ENCODE measurements around the gene DDIAS. TPM values are rescaled to one million over a fixed set of nuclear protein-coding genes. Genes with fewer than 3 reads are reported as not detected.

The DDIAS gene
- total and polyA plus RNA-seq, 10 donors: 1.5 to 11.1 (median 7.3) TPM

DNA sequence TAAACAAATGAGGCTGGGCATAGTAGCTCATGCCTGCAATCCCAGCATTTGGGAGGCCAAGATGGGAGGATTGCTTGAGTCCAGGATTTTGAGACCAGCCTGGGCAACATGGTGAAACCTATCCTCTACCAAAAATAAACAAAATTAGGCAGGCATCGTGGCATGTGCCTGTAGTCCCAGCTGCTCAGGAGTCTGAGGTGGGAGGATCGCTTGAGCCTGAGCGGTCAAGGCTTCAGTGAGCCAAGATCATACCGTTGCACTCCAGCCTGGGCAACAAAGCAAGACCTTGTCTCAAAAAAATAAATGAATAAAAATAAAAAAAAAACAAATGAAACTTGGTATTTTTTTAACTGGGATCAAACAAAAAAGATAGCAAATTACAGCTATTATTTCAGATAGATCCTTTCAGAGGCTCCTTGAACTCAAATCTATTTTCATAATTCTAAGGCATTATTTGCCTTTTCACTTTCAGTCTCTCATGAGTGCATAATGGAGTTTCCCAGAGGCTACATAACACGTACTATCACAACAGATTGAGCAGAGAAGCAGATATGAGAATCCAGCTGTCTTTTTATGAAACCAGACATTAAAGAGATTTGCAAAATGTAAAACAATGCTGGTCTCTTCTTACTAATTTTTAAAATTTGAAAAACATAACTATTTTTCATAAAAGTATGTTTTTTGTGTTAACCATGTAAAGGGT is 23.1 kb downstream of the DDIAS start:
- Histone ChIP-seq H3K4me1 (peaks cover 5 to 59% (median 26%) of the 10 kb centered on the region in 6 donors), H3K27ac (peak overlapping the region in 3 of 8 donors; percentile 24 to 92 (median 50)), H3K27me3 (replicated peaks in 1 of 7) (no peaks in the 10 kb centered on the region), H3K4me3 (no peak overlapping the region), H3K36me3 (peaks cover 0 to 9% (median 0%) of the 10 kb centered on the region in 6 donors), H3K9me3 (no peaks in the 10 kb centered on the region)
- TF ChIP-seq, protein P1, sequence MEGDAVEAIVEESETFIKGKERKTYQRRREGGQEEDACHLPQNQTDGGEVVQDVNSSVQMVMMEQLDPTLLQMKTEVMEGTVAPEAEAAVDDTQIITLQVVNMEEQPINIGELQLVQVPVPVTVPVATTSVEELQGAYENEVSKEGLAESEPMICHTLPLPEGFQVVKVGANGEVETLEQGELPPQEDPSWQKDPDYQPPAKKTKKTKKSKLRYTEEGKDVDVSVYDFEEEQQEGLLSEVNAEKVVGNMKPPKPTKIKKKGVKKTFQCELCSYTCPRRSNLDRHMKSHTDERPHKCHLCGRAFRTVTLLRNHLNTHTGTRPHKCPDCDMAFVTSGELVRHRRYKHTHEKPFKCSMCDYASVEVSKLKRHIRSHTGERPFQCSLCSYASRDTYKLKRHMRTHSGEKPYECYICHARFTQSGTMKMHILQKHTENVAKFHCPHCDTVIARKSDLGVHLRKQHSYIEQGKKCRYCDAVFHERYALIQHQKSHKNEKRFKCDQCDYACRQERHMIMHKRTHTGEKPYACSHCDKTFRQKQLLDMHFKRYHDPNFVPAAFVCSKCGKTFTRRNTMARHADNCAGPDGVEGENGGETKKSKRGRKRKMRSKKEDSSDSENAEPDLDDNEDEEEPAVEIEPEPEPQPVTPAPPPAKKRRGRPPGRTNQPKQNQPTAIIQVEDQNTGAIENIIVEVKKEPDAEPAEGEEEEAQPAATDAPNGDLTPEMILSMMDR (IDR thresholded peaks at IDR 0.05 in 8 of 11, conservative IDR thresholded peaks at IDR 0.05 in 3 of 11): no peak
- TF ChIP-seq POLR2AphosphoS5 (IDR thresholded peaks at IDR 0.05) (no peak), POLR2A (IDR thresholded peaks at IDR 0.05) (no peak)
- intact Hi-C loops (cut with DNase I; ENCODE audit: low total_unique reads): loop anchor here (10.0 kb wide), 1 partner anchor 210 kb away; no protein-coding TSS in a partner anchor
- peak; percentile 19 for DNase-seq
- WGBS, 5 donors: 76 to 88% (median 84%) methylated on average over 5 of the region's 5 CpGs

DNA sequence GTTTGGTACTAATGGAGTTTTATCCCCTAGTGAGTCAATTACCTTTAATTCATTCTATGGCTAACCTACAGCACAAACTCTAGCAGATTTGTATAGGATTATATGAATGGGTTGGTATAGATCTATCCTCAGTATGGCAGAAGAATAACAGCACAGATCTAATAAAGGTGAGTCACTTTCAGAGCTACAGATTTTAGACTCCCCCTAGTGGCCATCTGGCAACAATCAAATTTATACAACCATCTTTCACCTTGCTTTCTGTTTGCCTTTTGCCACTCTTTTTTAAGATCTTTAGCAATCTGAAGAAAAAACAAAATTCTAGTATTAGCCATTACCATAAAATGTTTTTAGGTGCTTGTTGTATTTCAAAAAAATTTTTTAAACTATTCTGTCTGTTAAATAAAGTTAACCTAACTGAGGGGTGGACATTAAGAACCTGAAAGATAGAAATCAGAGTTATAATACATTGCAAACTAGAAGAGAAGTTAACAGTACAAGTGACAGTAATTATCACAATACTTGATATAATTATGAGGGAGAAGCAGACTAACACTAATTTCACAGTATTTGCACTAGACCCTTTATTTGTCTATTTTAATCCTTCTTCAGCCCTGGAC is 25.8 kb downstream of the DDIAS start:
- Histone ChIP-seq H3K4me3 (no peak overlapping the region), H3K27ac (peak overlapping the region in 3 of 8 donors; percentile 5 to 25 (median 20)), H3K27me3 (replicated peaks in 1 of 7) (no peaks in the 10 kb centered on the region), H3K36me3 (peaks cover 0 to 24% (median 0%) of the 10 kb centered on the region in 6 donors), H3K4me1 (peaks cover 0 to 58% (median 17%) of the 10 kb centered on the region in 6 donors), H3K9me3 (no peaks in the 10 kb centered on the region)
- TF ChIP-seq POLR2AphosphoS5 (IDR thresholded peaks at IDR 0.05): no peak
- TF ChIP-seq, protein P1 (IDR thresholded peaks at IDR 0.05 in 8 of 11, conservative IDR thresholded peaks at IDR 0.05 in 3 of 11): peak; percentile 45 to 86 (median 71)
- TF ChIP-seq POLR2A (IDR thresholded peaks at IDR 0.05): no peak
- intact Hi-C loops (cut with DNase I; ENCODE audit: low total_unique reads): loop anchor here (10.0 kb wide), 1 partner anchor 213 kb away; no protein-coding TSS in a partner anchor
- DNase-seq: no peak

DNA sequence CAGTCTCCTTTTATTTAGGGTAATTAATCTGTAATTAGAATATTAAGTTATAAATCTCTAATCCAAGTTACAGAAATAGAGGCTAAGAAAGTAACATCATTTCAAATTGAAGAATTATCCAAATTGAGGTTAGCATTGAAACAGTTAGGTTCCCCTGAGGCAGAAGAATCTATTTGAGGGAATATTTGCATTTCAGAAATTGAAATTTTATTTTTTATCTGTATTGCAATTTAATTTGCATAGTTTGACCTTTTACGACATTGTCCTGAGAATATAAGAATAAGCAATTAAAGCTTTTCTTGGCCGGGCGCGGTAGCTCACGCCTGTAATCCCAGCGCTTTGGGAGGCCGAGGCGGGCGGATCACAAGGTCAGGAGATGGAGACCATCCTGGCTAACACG is 27.6 kb downstream of the DDIAS start:
- intact Hi-C loops (cut with DNase I; ENCODE audit: low total_unique reads): loop anchor here (10.0 kb wide), 1 partner anchor 214 kb away; no protein-coding TSS in a partner anchor
- no peak for DNase-seq

More for the DNA sequence above, 27.6 kb downstream of the DDIAS start:
- peak overlapping the region in 4 of 8 donors; percentile 61 to 77 (median 68) for H3K27ac ChIP-seq
- peaks cover 0 to 42% (median 0%) of the 10 kb centered on the region in 6 donors for H3K36me3 ChIP-seq
- no peaks in the 10 kb centered on the region for H3K27me3 ChIP-seq (replicated peaks in 1 of 7)
- H3K9me3 ChIP-seq: no peaks in the 10 kb centered on the region
- TF ChIP-seq, protein P1 (IDR thresholded peaks at IDR 0.05 in 8 of 11, conservative IDR thresholded peaks at IDR 0.05 in 3 of 11): no peak
- TF ChIP-seq POLR2A (IDR thresholded peaks at IDR 0.05): no peak
- TF ChIP-seq POLR2AphosphoS5 (IDR thresholded peaks at IDR 0.05): no peak
- H3K4me3 ChIP-seq: no peak overlapping the region
- WGBS, 5 donors: 87 to 92% (median 88%) methylated on average over 7 to 10 of the region's 10 CpGs
- peaks cover 0 to 42% (median 10%) of the 10 kb centered on the region in 6 donors for H3K4me1 ChIP-seq
